Adipose tissue (tissue), 3 donors: ENCODE data around the gene AZIN2. TPM values are rescaled to one million over a fixed set of nuclear protein-coding genes. Genes with fewer than 3 reads are reported as not detected.
"Not testable (repeated sequence)": the region's sequence is repeated elsewhere in the genome, so short reads cannot be mapped to it uniquely, and the experiment has no call there.

Experiments
- H3K27ac ChIP-seq: one replicate; pipeline ENCODE4 v1.5.1; 2013; ENCODE audit warnings: low read depth, low read length
- WGBS, 3 donors: extraction: QIAGEN DNeasy Blood & Tissue Kit; methylation state at CpG; one replicate each; pipeline ENCODE4 v1.1.7; 2013; 5-methylcytosine and 5-hydroxymethylcytosine counted together
- polyA plus RNA-seq, 3 donors: library from polyadenylated mRNA; stranded (reverse); fragments of 200-250 nt; gene quantifications; one replicate each; pipeline ENCODE4 v1.2.3, GENCODE V29; 2013
- donor health status: healthy with polysubstance abuse.
- donor health status: Bipolar disorder and iron deficiency.
- donor health status: healthy.

Gene AZIN2
- polyA plus RNA-seq, 3 donors: 1.2 to 2.5 (median 1.4) TPM

- WGBS, 3 donors: 30 to 37% (median 33%) methylated on average over 12 of the region's 12 CpGs
- no peak overlapping the region for H3K27ac ChIP-seq
Measured at GRCh38 chr1:33055210-33056008, 25.5 kb upstream of the AZIN2 start.

- 75 to 92% (median 79%) methylated on average over 3 of the region's 3 CpGs for WGBS, 3 donors
Measured at GRCh38 chr1:33056426-33056825, 24.5 kb upstream of the AZIN2 start.

GRCh38 chr1:33057095-33057494 lies 23.9 kb upstream of the AZIN2 start:
- WGBS, 3 donors: 57 to 88% (median 60%) methylated on average over 2 of the region's 2 CpGs
- no peak overlapping the region for H3K27ac ChIP-seq

More at GRCh38 chr1:33056426-33056825, 24.5 kb upstream of the AZIN2 start:
- H3K27ac ChIP-seq: no peak overlapping the region

GRCh38 chr1:33060579-33061083 lies 20.3 kb upstream of the AZIN2 start:
- no peak overlapping the region for H3K27ac ChIP-seq
- WGBS, 3 donors: 53 to 88% (median 56%) methylated on average over 2 of the region's 2 CpGs

- no peak overlapping the region for H3K27ac ChIP-seq
Measured at GRCh38 chr1:33061834-33062233, 19.1 kb upstream of the AZIN2 start.

- not testable (repeated sequence) for H3K27ac ChIP-seq
- 85 to 93% (median 91%) methylated on average over 9 of the region's 9 CpGs for WGBS, 3 donors
Measured at GRCh38 chr1:33064284-33064683, 16.7 kb upstream of the AZIN2 start.

- 86 to 91% (median 91%) methylated on average over 10 of the region's 10 CpGs for WGBS, 3 donors
Measured at GRCh38 chr1:33065301-33065700, 15.7 kb upstream of the AZIN2 start.

GRCh38 chr1:33066477-33066876 lies 14.5 kb upstream of the AZIN2 start:
- not testable (repeated sequence) for H3K27ac ChIP-seq
- WGBS, 3 donors: 89 to 97% (median 96%) methylated on average over 3 of the region's 3 CpGs

More at GRCh38 chr1:33065301-33065700, 15.7 kb upstream of the AZIN2 start:
- H3K27ac ChIP-seq: no peak overlapping the region

- WGBS, 3 donors: 29 to 46% (median 43%) methylated on average over 2 of the region's 2 CpGs
- H3K27ac ChIP-seq: not testable (repeated sequence)
Measured at GRCh38 chr1:33068108-33068507, 12.8 kb upstream of the AZIN2 start.

- WGBS, 3 donors: 91 to 100% (median 93%) methylated on average over 1 of the region's 1 CpG
- H3K27ac ChIP-seq: no peak overlapping the region
Measured at GRCh38 chr1:33070628-33071027, 10.3 kb upstream of the AZIN2 start.

- WGBS, 3 donors: 66 to 82% (median 79%) methylated on average over 2 of the region's 2 CpGs
- H3K27ac ChIP-seq: no peak overlapping the region
Measured at GRCh38 chr1:33072707-33073106, 8.2 kb upstream of the AZIN2 start.

GRCh38 chr1:33074193-33074945 lies 6.6 kb upstream of the AZIN2 start:
- 65 to 80% (median 73%) methylated on average over 4 of the region's 4 CpGs for WGBS, 3 donors

GRCh38 chr1:33078030-33078591 lies 2.8 kb upstream of the AZIN2 start:
- no peak overlapping the region for H3K27ac ChIP-seq
- WGBS, 3 donors: 32 to 51% (median 43%) methylated on average over 1 of the region's 1 CpG

More at GRCh38 chr1:33074193-33074945, 6.6 kb upstream of the AZIN2 start:
- no peak overlapping the region for H3K27ac ChIP-seq

- WGBS, 3 donors: 51 to 66% (median 65%) methylated on average over 6 of the region's 6 CpGs
- H3K27ac ChIP-seq: no peak overlapping the region
Measured at GRCh38 chr1:33080373-33080772, 580 bp upstream of the AZIN2 start.

GRCh38 chr1:33081554-33082305 lies 777 bp downstream of the AZIN2 start:
- WGBS, 3 donors: 9 to 15% (median 12%) methylated on average over 35 of the region's 35 CpGs
- H3K27ac ChIP-seq: no peak overlapping the region

GRCh38 chr1:33082575-33083108 lies 1.7 kb downstream of the AZIN2 start:
- H3K27ac ChIP-seq: no peak overlapping the region
- 82 to 83% (median 83%) methylated on average over 6 of the region's 6 CpGs for WGBS, 3 donors

- H3K27ac ChIP-seq: no peak overlapping the region
- 79 to 86% (median 83%) methylated on average over 4 of the region's 4 CpGs for WGBS, 3 donors
Measured at GRCh38 chr1:33085332-33085731, 4.4 kb downstream of the AZIN2 start.

GRCh38 chr1:33086384-33086850 lies 5.5 kb downstream of the AZIN2 start:
- 28 to 31% (median 29%) methylated on average over 12 of the region's 12 CpGs for WGBS, 3 donors
- H3K27ac ChIP-seq: no peak overlapping the region
